H9 (cell line): ENCODE data around the gene GTF2H2. TPM values are rescaled to one million over a fixed set of nuclear protein-coding genes. Genes with fewer than 3 reads are reported as not detected.
"Not testable (repeated sequence)": the region's sequence is repeated elsewhere in the genome, so short reads cannot be mapped to it uniquely, and the experiment has no call there.

Source experiments
- DNase-seq: peaks from one replicate; pipeline ENCODE4 v3.0.0-alpha.2; 2017
- H2AFZ ChIP-seq: one replicate; pipeline ENCODE4 v1.6.1; 2013; ENCODE audit warnings: mild to moderate bottlenecking, low read length, control low read depth, moderate library complexity
- H2AK5ac ChIP-seq: 2 replicates; pipeline ENCODE4 v1.6.1; 2013; ENCODE audit warnings: low read length, control low read depth, mixed read lengths; ENCODE audit not compliant: insufficient read length
- H2BK120ac ChIP-seq: one replicate; pipeline ENCODE4 v1.6.1; 2013; ENCODE audit warnings: low read depth, mild to moderate bottlenecking, low read length, control low read depth, inconsistent platforms; ENCODE audit not compliant: poor library complexity, severe bottlenecking
- H2BK12ac ChIP-seq: 2 replicates; pipeline ENCODE4 v1.6.1; 2013; ENCODE audit warnings: low read length, control low read depth, mixed read lengths, low read depth; ENCODE audit not compliant: insufficient read length
- H2BK15ac ChIP-seq: 2 replicates; pipeline ENCODE4 v1.6.1; 2013; ENCODE audit warnings: low read depth, low read length, control low read depth
- H2BK20ac ChIP-seq: one replicate; pipeline ENCODE4 v1.6.1; 2013; ENCODE audit warnings: low read depth, mild to moderate bottlenecking, low read length, control low read depth, inconsistent platforms; ENCODE audit not compliant: poor library complexity, severe bottlenecking
- H2BK5ac ChIP-seq: 2 replicates; pipeline ENCODE4 v1.6.1; 2013; ENCODE audit warnings: low read length, control low read depth, mixed read lengths; ENCODE audit not compliant: insufficient read length
- H3K14ac ChIP-seq: 2 replicates; pipeline ENCODE4 v1.6.1; 2013; ENCODE audit warnings: low read length, control low read depth; ENCODE audit not compliant: insufficient read depth
- H3K18ac ChIP-seq: 2 replicates; pipeline ENCODE4 v1.6.1; 2013; ENCODE audit warnings: low read depth, mild to moderate bottlenecking, mixed read lengths, low read length, control low read depth; ENCODE audit not compliant: insufficient read length
- H3K23ac ChIP-seq: 2 replicates; pipeline ENCODE4 v1.6.1; 2013; ENCODE audit warnings: low read length, control low read depth, mixed read lengths, low read depth; ENCODE audit not compliant: insufficient read length
- H3K23me2 ChIP-seq: 2 replicates; pipeline ENCODE4 v1.6.1; 2013; ENCODE audit warnings: low read depth, mild to moderate bottlenecking, mixed read lengths, low read length, control low read depth; ENCODE audit not compliant: insufficient read length, poor library complexity, severe bottlenecking
- H3K27ac ChIP-seq: 2 replicates; pipeline ENCODE4 v1.5.1; 2013; ENCODE audit warnings: low read length, control low read depth, mixed read lengths, low read depth; ENCODE audit not compliant: insufficient read length
- H3K27me3 ChIP-seq: 2 replicates; pipeline ENCODE4 v1.6.1; 2013; ENCODE audit warnings: low read length, control low read depth, inconsistent platforms; ENCODE audit not compliant: insufficient read depth
- H3K4ac ChIP-seq: 2 replicates; pipeline ENCODE4 v1.6.1; 2013; ENCODE audit warnings: low read depth, mild to moderate bottlenecking, control low read depth, inconsistent platforms, low read length, moderate library complexity
- H3K4me1 ChIP-seq: 2 replicates; pipeline ENCODE4 v1.6.1; 2013; ENCODE audit warnings: low read length, control low read depth, inconsistent platforms; ENCODE audit not compliant: insufficient read depth
- H3K4me2 ChIP-seq: 2 replicates; pipeline ENCODE4 v1.6.1; 2013; ENCODE audit warnings: low read length, control low read depth, mixed read lengths; ENCODE audit not compliant: insufficient read length, insufficient read depth
- H3K56ac ChIP-seq: 2 replicates; pipeline ENCODE4 v1.6.1; 2013; ENCODE audit warnings: low read depth, mild to moderate bottlenecking, mixed read lengths, low read length, control low read depth; ENCODE audit not compliant: insufficient read length
- H3K79me1 ChIP-seq: 2 replicates; pipeline ENCODE4 v1.6.1; 2013; ENCODE audit warnings: low read depth, mild to moderate bottlenecking, moderate library complexity, low read length, control low read depth, inconsistent platforms; ENCODE audit not compliant: insufficient read depth, poor library complexity, severe bottlenecking
- H3K79me2 ChIP-seq: 2 replicates; pipeline ENCODE4 v1.6.1; 2013; ENCODE audit warnings: low read length, control low read depth, inconsistent platforms; ENCODE audit not compliant: insufficient read depth
- H3K9ac ChIP-seq: 2 replicates; pipeline ENCODE4 v1.6.1; 2013; ENCODE audit warnings: low read length, control low read depth, mixed read lengths; ENCODE audit not compliant: insufficient read length; ENCODE audit errors: extremely low read depth
- H3K9me3 ChIP-seq: one replicate; pipeline ENCODE4 v1.6.1; 2013; ENCODE audit warnings: low read depth, low read length, inconsistent platforms; ENCODE audit not compliant: control insufficient read depth
- H3T11ph ChIP-seq: one replicate; pipeline ENCODE4 v1.6.1; 2013; ENCODE audit warnings: mild to moderate bottlenecking, low read length, control low read depth, inconsistent platforms
- H4K20me1 ChIP-seq: one replicate; pipeline ENCODE4 v1.6.1; 2013; ENCODE audit not compliant: control insufficient read depth, insufficient read length, insufficient read depth
- H4K5ac ChIP-seq: 2 replicates; pipeline ENCODE4 v1.6.1; 2013; ENCODE audit warnings: low read depth, mild to moderate bottlenecking, mixed read lengths, low read length, control low read depth; ENCODE audit not compliant: insufficient read length
- H4K8ac ChIP-seq: replicated peaks from 2 replicates; pipeline ENCODE4 v1.6.1; 2013; ENCODE audit warnings: low read length, control low read depth, mixed read lengths, low read depth; ENCODE audit not compliant: insufficient read length
- H4K91ac ChIP-seq: 2 replicates; pipeline ENCODE4 v1.6.1; 2013; ENCODE audit warnings: low read depth, mild to moderate bottlenecking, moderate library complexity, mixed read lengths, low read length, control low read depth; ENCODE audit not compliant: insufficient read length
- H3K27ac Mint-ChIP-seq, 3 experiments: 2 replicates in 2 of 3; 3 replicates in 1 of 3; pipeline ENCODE4 v1.8.0; 2020 to 2021; ENCODE audit warnings: mixed read lengths in 3 of 3, mild to moderate bottlenecking in 1 of 3, moderate library complexity in 1 of 3
- H3K27me3 Mint-ChIP-seq: 2 replicates; pipeline ENCODE4 v1.8.0; 2021; ENCODE audit warnings: low read depth, mild to moderate bottlenecking, moderate library complexity, mixed read lengths
- H3K36me3 Mint-ChIP-seq, 3 experiments: 2 replicates in 2 of 3; 3 replicates in 1 of 3; pipeline ENCODE4 v1.8.0; 2020 to 2021; ENCODE audit warnings: low read depth in 3 of 3, mixed read lengths in 3 of 3; ENCODE audit not compliant: insufficient read depth in 1 of 3
- H3K4me1 Mint-ChIP-seq, 2 experiments: 2 replicates each; pipeline ENCODE4 v1.8.0; 2020; ENCODE audit warnings: mixed read lengths in 2 of 2
- H3K4me3 Mint-ChIP-seq, 2 experiments: 2 replicates in 1 of 2; 3 replicates in 1 of 2; pipeline ENCODE4 v1.8.0; 2020 to 2021; ENCODE audit warnings: mild to moderate bottlenecking in 2 of 2, mixed read lengths in 2 of 2, moderate library complexity in 1 of 2
- H3K9me3 Mint-ChIP-seq, 2 experiments: 2 replicates in 1 of 2; 3 replicates in 1 of 2; pipeline ENCODE4 v1.8.0; 2020; ENCODE audit warnings: mild to moderate bottlenecking in 2 of 2, mixed read lengths in 2 of 2, moderate library complexity in 1 of 2
- WGBS: extraction: QIAGEN DNeasy Blood & Tissue Kit; methylation state at CpG from one replicate; pipeline ENCODE4 v1.1.7; 2013; ENCODE audit warnings: missing lambda C conversion rate, low lambda C conversion rate, mixed read lengths; ENCODE audit not compliant: insufficient read length; ENCODE audit errors: extremely low coverage; 5-methylcytosine and 5-hydroxymethylcytosine counted together
- total RNA-seq: library from RNA; stranded (reverse); gene quantifications from 2 replicates; pipeline ENCODE4 v1.2.1, GENCODE V29; 2021

GTF2H2 gene
- total RNA-seq, 1 experiment from 2014 or later: 51.8 TPM

GRCh38 chr5:71018376-71019005 is 49.0 kb downstream of the GTF2H2 start:
- not testable (repeated sequence) for H2AFZ ChIP-seq, H3K79me1 ChIP-seq, H3K4me1 ChIP-seq, H3K9me3 ChIP-seq, H2AK5ac ChIP-seq, H3K4me3 Mint-ChIP-seq, H2BK120ac ChIP-seq, H4K8ac ChIP-seq, H2BK20ac ChIP-seq, H3K27me3 Mint-ChIP-seq, H2BK5ac ChIP-seq, H2BK12ac ChIP-seq, H3K9me3 Mint-ChIP-seq, H3K27ac ChIP-seq, H3K14ac ChIP-seq, H4K91ac ChIP-seq, H3K9ac ChIP-seq, H2BK15ac ChIP-seq, H3K56ac ChIP-seq, H3K79me2 ChIP-seq, H3K27me3 ChIP-seq, H3K23ac ChIP-seq, H3K4ac ChIP-seq, H4K5ac ChIP-seq, H3K27ac Mint-ChIP-seq, H3K36me3 Mint-ChIP-seq, H3K23me2 ChIP-seq, H3K18ac ChIP-seq, H3T11ph ChIP-seq, H3K4me2 ChIP-seq, H4K20me1 ChIP-seq, H3K4me1 Mint-ChIP-seq, DNase-seq
- no CpG with 5 or more reads among the region's 6 CpGs for WGBS
